GM15510 (cell line): ENCODE results near the gene LZTS2.
A peak's percentile ranks its signal among the peaks of the same experiment; 100 is the strongest.

ENCODE experiments used
- POLR2A ChIP-seq: IDR thresholded peaks from 3 replicates; pipeline ENCODE4 v1.6.1; 2011; ENCODE audit warnings: borderline replicate concordance; ENCODE audit not compliant: insufficient read length; ENCODE audit errors: extremely low read depth

The LZTS2 gene

GRCh38 chr10:100985336-100985735, 14.3 kb upstream of the LZTS2 start:
- no peak for TF ChIP-seq POLR2A

- TF ChIP-seq POLR2A = no peak
Observed at GRCh38 chr10:100986623-100986951, 13.0 kb upstream of the LZTS2 start.

- TF ChIP-seq POLR2A = peak; percentile 69
Observed at GRCh38 chr10:100986952-100987684, 12.5 kb upstream of the LZTS2 start, which contains the start of the genes MRPL43 and TWNK. TSS of gene MRPL43 (minus strand) at chr10:100987497. CDS start at chr10:100987443, 54 bp downstream. TSS of gene TWNK (plus strand) at chr10:100987543. CDS start at chr10:100988211, 668 bp downstream.

- TF ChIP-seq POLR2A = no peak
Observed at GRCh38 chr10:100987685-100988049, 11.9 kb upstream of the LZTS2 start.

- no peak for TF ChIP-seq POLR2A
Observed at GRCh38 chr10:100988166-100988565, 11.4 kb upstream of the LZTS2 start.

GRCh38 chr10:100989088-100989487, 10.5 kb upstream of the LZTS2 start:
- TF ChIP-seq POLR2A = no peak

GRCh38 chr10:100993986-100994708, 5.5 kb upstream of the LZTS2 start:
- no peak for TF ChIP-seq POLR2A

GRCh38 chr10:100995181-100995580, 4.4 kb upstream of the LZTS2 start:
- TF ChIP-seq POLR2A = no peak

GRCh38 chr10:100996678-100997359, 2.8 kb upstream of the LZTS2 start:
- peak; percentile 56 for TF ChIP-seq POLR2A

GRCh38 chr10:100997360-100998182, 2.0 kb upstream of the LZTS2 start:
- TF ChIP-seq POLR2A = peak; percentile 49

GRCh38 chr10:100998183-100998990, 1.2 kb upstream of the LZTS2 start:
- TF ChIP-seq POLR2A = no peak

- peak; percentile 28 for TF ChIP-seq POLR2A
Observed at GRCh38 chr10:100998991-100999741, 442 bp upstream of the LZTS2 start.
